T-helper 2 cell treated with Interferon-gamma antibody and Interleukin-4, amounts not matched to agents 5 μg/mL and 100 μg/mL, for 36 hours (primary cell): ENCODE measurements around the gene ADAT3.

Experiments
- DNase-seq: peaks from one replicate; pipeline ENCODE4 v3.0.0; 2021; ENCODE audit warnings: low spot score
- H3K27ac Mint-ChIP-seq: one replicate; pipeline ENCODE4 v1.8.0; 2021; ENCODE audit warnings: mild to moderate bottlenecking, mixed read lengths
- H3K27me3 Mint-ChIP-seq: one replicate; pipeline ENCODE4 v1.8.0; 2021; ENCODE audit warnings: low read depth, mixed read lengths
- H3K36me3 Mint-ChIP-seq: one replicate; pipeline ENCODE4 v1.8.0; 2021; ENCODE audit warnings: low read depth, mixed read lengths
- H3K4me1 Mint-ChIP-seq: one replicate; pipeline ENCODE4 v1.8.0; 2021; ENCODE audit warnings: low read depth, mixed read lengths
- H3K4me3 Mint-ChIP-seq: one replicate; pipeline ENCODE4 v1.8.0; 2022; ENCODE audit warnings: mild to moderate bottlenecking, moderate library complexity, mixed read lengths
- H3K9me3 Mint-ChIP-seq: one replicate; pipeline ENCODE4 v1.8.0; 2021; ENCODE audit warnings: mixed read lengths

ADAT3 gene

GRCh38 chr19:1921326-1921725 lies 16.1 kb downstream of the ADAT3 start:
- no peak for DNase-seq
- no peaks in the 10 kb centered on the region for H3K9me3 Mint-ChIP-seq
- H3K27me3 Mint-ChIP-seq, result no peaks in the 10 kb centered on the region
- H3K36me3 Mint-ChIP-seq, result peaks cover 2% of the 10 kb centered on the region
- H3K4me3 Mint-ChIP-seq, result no peak overlapping the region
- peaks cover 5% of the 10 kb centered on the region for H3K4me1 Mint-ChIP-seq
- H3K27ac Mint-ChIP-seq, result no peak overlapping the region

- no peak for DNase-seq
- Mint-ChIP-seq H3K4me3 (no peak overlapping the region), H3K36me3 (peaks cover 2% of the 10 kb centered on the region), H3K27ac (peak overlapping the region; percentile 45), H3K4me1 (peaks cover 5% of the 10 kb centered on the region), H3K9me3 (no peaks in the 10 kb centered on the region), H3K27me3 (no peaks in the 10 kb centered on the region)
These were observed 16.6 kb downstream of the ADAT3 start for GRCh38 chr19:1921825-1922224.

- H3K4me3 Mint-ChIP-seq, result no peak overlapping the region
- peaks cover 2% of the 10 kb centered on the region for H3K36me3 Mint-ChIP-seq
- H3K27ac Mint-ChIP-seq, result peak overlapping the region; percentile 72
- peaks cover 9% of the 10 kb centered on the region for H3K4me1 Mint-ChIP-seq
- no peaks in the 10 kb centered on the region for H3K9me3 Mint-ChIP-seq
- DNase-seq, result no peak
- H3K27me3 Mint-ChIP-seq, result no peaks in the 10 kb centered on the region
These were observed 17.6 kb downstream of the ADAT3 start for GRCh38 chr19:1922803-1923202.

- H3K27ac Mint-ChIP-seq, result peak overlapping the region; percentile 72
- peak overlapping the region; percentile 12 for H3K4me3 Mint-ChIP-seq
- no peaks in the 10 kb centered on the region for H3K9me3 Mint-ChIP-seq
- H3K36me3 Mint-ChIP-seq, result peaks cover 4% of the 10 kb centered on the region
- H3K27me3 Mint-ChIP-seq, result no peaks in the 10 kb centered on the region
- peaks cover 11% of the 10 kb centered on the region for H3K4me1 Mint-ChIP-seq
- DNase-seq, result peak; percentile 48
These were observed 18.1 kb downstream of the ADAT3 start for GRCh38 chr19:1923319-1923718.

- peaks cover 12% of the 10 kb centered on the region for H3K4me1 Mint-ChIP-seq
These were observed 19.2 kb downstream of the ADAT3 start for GRCh38 chr19:1924320-1924961.

GRCh38 chr19:1925544-1925943 lies 20.3 kb downstream of the ADAT3 start:
- Mint-ChIP-seq H3K4me1 (peaks cover 17% of the 10 kb centered on the region), H3K4me3 (no peak overlapping the region), H3K27me3 (no peaks in the 10 kb centered on the region), H3K9me3 (no peaks in the 10 kb centered on the region), H3K27ac (no peak overlapping the region), H3K36me3 (peaks cover 2% of the 10 kb centered on the region)
- DNase-seq, result no peak

More at GRCh38 chr19:1924320-1924961, 19.2 kb downstream of the ADAT3 start:
- Mint-ChIP-seq H3K9me3 (no peaks in the 10 kb centered on the region), H3K4me3 (no peak overlapping the region), H3K36me3 (peaks cover 4% of the 10 kb centered on the region), H3K27me3 (no peaks in the 10 kb centered on the region), H3K27ac (no peak overlapping the region)
- DNase-seq, result no peak

- Mint-ChIP-seq H3K27me3 (no peaks in the 10 kb centered on the region), H3K36me3 (peaks cover 10% of the 10 kb centered on the region), H3K9me3 (peaks cover 6% of the 10 kb centered on the region), H3K4me1 (peaks cover 12% of the 10 kb centered on the region), H3K27ac (no peak overlapping the region), H3K4me3 (peak overlapping the region; percentile 79)
- peak; percentile 73 for DNase-seq
These were observed 24.0 kb downstream of the ADAT3 start for GRCh38 chr19:1929021-1929742.

- H3K4me3 Mint-ChIP-seq, result no peak overlapping the region
- H3K27me3 Mint-ChIP-seq, result no peaks in the 10 kb centered on the region
- no peak for DNase-seq
- peaks cover 14% of the 10 kb centered on the region for H3K4me1 Mint-ChIP-seq
- H3K9me3 Mint-ChIP-seq, result peaks cover 6% of the 10 kb centered on the region
- no peak overlapping the region for H3K27ac Mint-ChIP-seq
- H3K36me3 Mint-ChIP-seq, result peaks cover 15% of the 10 kb centered on the region
These were observed 26.2 kb downstream of the ADAT3 start for GRCh38 chr19:1931445-1931844.

- no peak for DNase-seq
- Mint-ChIP-seq H3K9me3 (peaks cover 6% of the 10 kb centered on the region), H3K27ac (no peak overlapping the region), H3K4me1 (peaks cover 14% of the 10 kb centered on the region), H3K36me3 (peaks cover 18% of the 10 kb centered on the region), H3K27me3 (no peaks in the 10 kb centered on the region), H3K4me3 (no peak overlapping the region)
These were observed 27.2 kb downstream of the ADAT3 start for GRCh38 chr19:1932395-1932794.

GRCh38 chr19:1933244-1933643 lies 28.0 kb downstream of the ADAT3 start:
- H3K9me3 Mint-ChIP-seq, result peaks cover 6% of the 10 kb centered on the region
- no peak overlapping the region for H3K4me3 Mint-ChIP-seq
- peaks cover 8% of the 10 kb centered on the region for H3K4me1 Mint-ChIP-seq
- H3K36me3 Mint-ChIP-seq, result peaks cover 16% of the 10 kb centered on the region
- H3K27me3 Mint-ChIP-seq, result no peaks in the 10 kb centered on the region
- no peak overlapping the region for H3K27ac Mint-ChIP-seq
- no peak for DNase-seq

- no peaks in the 10 kb centered on the region for H3K27me3 Mint-ChIP-seq
- no peak overlapping the region for H3K27ac Mint-ChIP-seq
- peaks cover 6% of the 10 kb centered on the region for H3K9me3 Mint-ChIP-seq
- DNase-seq, result no peak
- H3K36me3 Mint-ChIP-seq, result peaks cover 16% of the 10 kb centered on the region
- peaks cover 8% of the 10 kb centered on the region for H3K4me1 Mint-ChIP-seq
- H3K4me3 Mint-ChIP-seq, result no peak overlapping the region
These were observed 28.7 kb downstream of the ADAT3 start for GRCh38 chr19:1933942-1934341.

- DNase-seq, result no peak
- Mint-ChIP-seq H3K4me1 (peaks cover 13% of the 10 kb centered on the region), H3K36me3 (peaks cover 19% of the 10 kb centered on the region), H3K9me3 (peaks cover 6% of the 10 kb centered on the region), H3K27ac (no peak overlapping the region), H3K4me3 (no peak overlapping the region), H3K27me3 (no peaks in the 10 kb centered on the region)
These were observed 30.4 kb downstream of the ADAT3 start for GRCh38 chr19:1935484-1936208.

- H3K27ac Mint-ChIP-seq, result peak overlapping the region; percentile 46
These were observed 31.2 kb downstream of the ADAT3 start for GRCh38 chr19:1936430-1936829.

More at GRCh38 chr19:1936430-1936829, 31.2 kb downstream of the ADAT3 start:
- DNase-seq, result no peak
- Mint-ChIP-seq H3K4me3 (no peak overlapping the region), H3K27me3 (no peaks in the 10 kb centered on the region), H3K4me1 (peaks cover 13% of the 10 kb centered on the region), H3K36me3 (peaks cover 19% of the 10 kb centered on the region), H3K9me3 (peaks cover 5% of the 10 kb centered on the region)
